HCT116 (cell line): ENCODE results near the gene RMI2. TPM values are rescaled to one million over a fixed set of nuclear protein-coding genes. Genes with fewer than 3 reads are reported as not detected.
"Not testable (repeated sequence)": the region's sequence is repeated elsewhere in the genome, so short reads cannot be mapped to it uniquely, and the experiment has no call there.

ENCODE experiments used
- ATAC-seq: fragments of 200-7000 bp; cut with Tn5 transposase; 2 replicates; pipeline ENCODE4 v1.9.1; 2020; ENCODE audit warnings: mild to moderate bottlenecking, moderate library complexity
- BruUV-seq: library from RNA; stranded (reverse); fragments of 400-500 nt; replicated peaks from 2 replicates; lab custom pipeline; 2021; lab: Mats Ljungman, UMichigan
- CTCF ChIA-PET: fragments of 300-600 bp; sonication (Branson Sonifier 250); formaldehyde crosslinking; loops from one replicate; lab custom pipeline; 2021; ENCODE audit warnings: antibody characterized with exemption; lab: Charles Lee
- POLR2A ChIA-PET: fragments of 300-600, 350-600 bp; sonication (Branson Sonifier 250); formaldehyde crosslinking; loops from one replicate; lab custom pipeline; 2021; ENCODE audit warnings: antibody characterized with exemption; lab: Charles Lee
- RAD21 ChIA-PET, 2 experiments: fragments of 300-600 bp; sonication (Branson Sonifier 250); formaldehyde crosslinking; loops; one replicate each; lab custom pipeline; 2023; ENCODE audit warnings: low total read pairs in 2 of 2; ENCODE audit not compliant: uncharacterized antibody in 2 of 2, unreplicated experiment in 2 of 2, low non-redundant PET in 1 of 2; lab: Charles Lee
- DNase-seq: peaks from one replicate; pipeline ENCODE4 v3.0.0-alpha.2; 2010; ENCODE audit warnings: low read depth, low spot score
- H2AFZ ChIP-seq: fragments of 200-600 bp; shearing (Covaris generic), sonication (generic); 2 replicates; pipeline ENCODE4 v1.6.1; 2017; ENCODE audit warnings: low read depth, mixed run types, mixed read lengths, antibody characterized with exemption, low read length; ENCODE audit not compliant: poor library complexity, severe bottlenecking
- H3K27ac ChIP-seq: 2 replicates; pipeline ENCODE4 v1.5.1; 2012; ENCODE audit warnings: low read depth, low read length
- H3K27me3 ChIP-seq: fragments of 200-600 bp; sonication (generic); 2 replicates; pipeline ENCODE4 v1.6.1; 2016; ENCODE audit warnings: mixed run types, low read length, mixed read lengths; ENCODE audit not compliant: insufficient read depth
- H3K36me3 ChIP-seq, 2 experiments: fragments of 200-500 bp in 1 of 2; fragments of 200-600 bp in 1 of 2; sonication (Bioruptor generic) in 1 of 2; sonication (generic) in 1 of 2; 2 replicates each; pipeline versions ENCODE4 v1.5.1 to v1.6.1; 2014 to 2016; ENCODE audit warnings: low read length in 2 of 2, inconsistent platforms in 1 of 2, mixed read lengths in 1 of 2, mixed run types in 1 of 2; ENCODE audit not compliant: insufficient read depth in 2 of 2, control insufficient read depth in 1 of 2
- H3K4me1 ChIP-seq, 2 experiments: fragments of 200-600 bp in 1 of 2; sonication (generic) in 1 of 2; 2 replicates each; pipeline versions ENCODE4 v1.5.1 to v1.6.1; 2012 to 2017; ENCODE audit warnings: low read length in 2 of 2, inconsistent platforms in 1 of 2, mild to moderate bottlenecking in 1 of 2, mixed read lengths in 1 of 2, mixed run types in 1 of 2, moderate library complexity in 1 of 2; ENCODE audit not compliant: insufficient read depth in 2 of 2, control insufficient read depth in 1 of 2
- H3K4me2 ChIP-seq: fragments of 200-600 bp; sonication (generic); 2 replicates; pipeline ENCODE4 v1.6.1; 2017; ENCODE audit warnings: mixed run types, low read length, mixed read lengths
- H3K4me3 ChIP-seq, 2 experiments: fragments of 200-600 bp in 1 of 2; sonication (generic) in 1 of 2; replicated peaks in 1 of 2; 2 replicates each; pipeline ENCODE4 v1.5.1; 2011 to 2016; ENCODE audit warnings: low read length in 2 of 2, control low read depth in 1 of 2, low read depth in 1 of 2, mild to moderate bottlenecking in 1 of 2, mixed read lengths in 1 of 2, mixed run types in 1 of 2
- H3K79me2 ChIP-seq: fragments of 200-600 bp; sonication (generic); 2 replicates; pipeline ENCODE4 v1.6.1; 2017; ENCODE audit warnings: mild to moderate bottlenecking, mixed run types, low read length, moderate library complexity, mixed read lengths; ENCODE audit not compliant: insufficient read depth
- H3K9ac ChIP-seq: fragments of 200-600 bp; sonication (generic); 2 replicates; pipeline ENCODE4 v1.6.1; 2016; ENCODE audit warnings: low read length, mixed read lengths
- H3K9me2 ChIP-seq: fragments of 200-600 bp; sonication (generic), shearing (Covaris generic); 2 replicates; pipeline ENCODE4 v1.6.1; 2017; ENCODE audit warnings: mixed run types, mild to moderate bottlenecking, moderate library complexity; ENCODE audit not compliant: insufficient read depth
- H3K9me3 ChIP-seq, 2 experiments: fragments of 200-500 bp in 1 of 2; fragments of 200-600 bp in 1 of 2; sonication (Bioruptor generic) in 1 of 2; sonication (generic) in 1 of 2; 2 replicates each; pipeline ENCODE4 v1.6.1; 2014 to 2017; ENCODE audit warnings: low read length in 2 of 2, mixed read lengths in 2 of 2, inconsistent platforms in 1 of 2, low read depth in 1 of 2, mild to moderate bottlenecking in 1 of 2, mixed run types in 1 of 2, moderate library complexity in 1 of 2; ENCODE audit not compliant: control insufficient read depth in 1 of 2, insufficient read depth in 1 of 2
- H4K20me1 ChIP-seq: fragments of 200-600 bp; sonication (generic), shearing (Covaris generic); 2 replicates; pipeline ENCODE4 v1.6.1; 2017; ENCODE audit warnings: mixed run types, mild to moderate bottlenecking, moderate library complexity; ENCODE audit not compliant: insufficient read depth
- CEBPB ChIP-seq: IDR thresholded peaks from 2 replicates; pipeline ENCODE4 v1.6.1; 2012; ENCODE audit warnings: low read depth
- FOSL1 ChIP-seq: IDR thresholded peaks from 2 replicates; pipeline ENCODE4 v1.6.1; 2012; ENCODE audit warnings: low read depth
- POLR2A ChIP-seq: IDR thresholded peaks from 2 replicates; pipeline ENCODE4 v1.7.0; 2011; ENCODE audit warnings: borderline replicate concordance; ENCODE audit not compliant: insufficient read depth, insufficient read length; ENCODE audit errors: extremely low read depth
- POLR2AphosphoS5 ChIP-seq: IDR thresholded peaks from 2 replicates; pipeline ENCODE4 v1.6.1; 2011; ENCODE audit warnings: mild to moderate bottlenecking, low read depth, low read length, moderate library complexity
- TCF7L2 ChIP-seq: IDR thresholded peaks from 2 replicates; pipeline ENCODE4 v1.7.0; 2011; ENCODE audit warnings: borderline replicate concordance, inconsistent platforms; ENCODE audit not compliant: insufficient read depth, insufficient read length; ENCODE audit errors: extremely low read depth
- intact Hi-C: fragments of 100-400 bp; cut with micrococcal nuclease; formaldehyde crosslinking; loops from 2 replicates; pipeline ENCODE4 v1.10.0; 2022
- total RNA-seq: library from RNA; stranded (reverse); gene quantifications from one replicate; pipeline ENCODE4 v1.2.1, GENCODE V29; 2021; ENCODE audit not compliant: unreplicated experiment
- TF ChIP-seq, protein P1 (sequence below): IDR thresholded peaks from 2 replicates; pipeline ENCODE4 v1.6.1; 2012

The RMI2 gene
- total RNA-seq, 1 experiment from 2014 or later, result 19.9 TPM

DNA sequence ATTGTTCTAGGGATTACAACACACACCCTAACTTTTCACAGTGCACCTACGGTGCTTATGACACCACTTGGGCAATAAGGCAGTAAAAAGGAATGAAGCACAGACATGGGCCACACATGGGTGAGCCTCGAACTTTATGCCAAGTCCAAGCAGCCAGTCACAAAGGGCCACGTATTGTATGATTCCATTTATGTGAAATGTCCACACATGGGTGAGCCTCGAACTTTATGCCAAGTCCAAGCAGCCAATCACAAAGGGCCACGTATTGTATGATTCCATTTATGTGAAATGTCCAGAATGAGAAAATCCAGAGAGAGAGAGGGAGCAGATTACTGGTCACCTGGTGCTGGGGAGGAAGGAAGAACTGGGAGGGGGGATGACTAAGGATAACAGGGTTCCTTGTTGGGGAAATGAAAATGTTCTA is 22.2 kb downstream of the RMI2 start (continued):
- TF ChIP-seq POLR2A, result no peak

DNA sequence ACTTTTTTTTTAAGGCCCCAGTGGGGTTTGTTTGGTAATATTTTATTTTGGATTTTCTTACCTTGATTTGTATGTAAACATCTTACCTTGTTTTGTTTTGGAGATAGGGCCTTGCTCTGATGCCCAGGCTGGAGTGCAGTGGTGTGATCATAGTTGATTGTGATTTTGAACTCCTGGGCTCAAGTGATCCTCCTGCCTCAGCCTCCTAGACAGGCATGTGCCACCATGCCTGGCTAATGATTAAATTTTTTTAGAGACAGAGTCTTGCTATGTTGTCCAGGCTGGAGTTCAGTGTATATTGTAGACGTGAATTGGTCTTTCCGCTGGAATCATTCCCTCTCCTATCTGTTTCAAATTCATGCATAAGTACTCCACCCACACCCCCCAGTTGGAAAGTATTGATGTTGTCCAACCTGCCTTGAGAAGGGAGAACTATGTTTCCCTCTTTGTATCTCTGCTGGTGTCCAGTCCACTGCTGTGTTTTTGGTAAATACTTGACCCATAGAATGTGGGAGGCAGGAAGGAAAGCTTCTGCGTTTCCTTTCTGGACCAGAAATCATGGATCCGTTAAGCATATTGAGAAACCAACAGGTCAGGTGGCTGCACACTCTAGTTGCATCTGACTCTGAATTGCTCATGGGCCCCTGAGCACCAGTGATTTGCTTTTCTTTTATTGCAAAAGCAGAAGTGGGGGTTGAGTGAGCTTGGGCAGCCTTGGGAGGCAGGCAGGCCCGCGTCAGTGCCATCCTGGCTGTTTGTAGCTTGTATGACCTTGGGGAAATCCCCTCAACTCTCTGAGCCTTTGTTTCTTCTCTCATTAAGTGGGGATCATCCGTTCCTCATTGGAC is 25.0 kb downstream of the RMI2 start:
- Histone ChIP-seq H3K4me2 (no peak overlapping the region), H3K9me2 (no peaks in the 10 kb centered on the region), H3K27me3 (no peaks in the 10 kb centered on the region), H3K9ac (no peak overlapping the region), H3K4me3 (no peak overlapping the region), H3K9me3 (no peaks in the 10 kb centered on the region), H3K36me3 (no peaks in the 10 kb centered on the region), H3K79me2 (no peaks in the 10 kb centered on the region), H3K4me1 (peaks cover 0 to 5% of the 10 kb centered on the region in 2 experiments; a peak in 2 of 4 replicates), H2AFZ (no peak overlapping the region), H4K20me1 (no peaks in the 10 kb centered on the region), H3K27ac (no peak overlapping the region)
- RAD21 ChIA-PET, result interaction anchor here in 1 of 2 experiments (1.3 kb wide), 1 partner anchor 12 kb away, joined by 3 read pairs; no protein-coding TSS in a partner anchor
- POLR2A ChIA-PET, result no interaction called here
- intact Hi-C loops, result loop anchor here (5.0 kb wide), 2 partner anchors 113 to 408 kb away; partner anchors contain the start of gene SOCS1
- TF ChIP-seq TCF7L2 (no peak), POLR2AphosphoS5 (no peak), CEBPB (no peak), FOSL1 (no peak)
- TF ChIP-seq, protein P1, sequence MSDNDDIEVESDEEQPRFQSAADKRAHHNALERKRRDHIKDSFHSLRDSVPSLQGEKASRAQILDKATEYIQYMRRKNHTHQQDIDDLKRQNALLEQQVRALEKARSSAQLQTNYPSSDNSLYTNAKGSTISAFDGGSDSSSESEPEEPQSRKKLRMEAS, result no peak
- ATAC-seq (no peak), DNase-seq (no peak)
- CTCF ChIA-PET, result interaction anchor here (0.6 to 2.8 kb wide), 2 partner anchors 11 to 783 kb away, joined by 3 to 26 read pairs; no protein-coding TSS in a partner anchor
- BruUV-seq, result no TSS peak

DNA sequence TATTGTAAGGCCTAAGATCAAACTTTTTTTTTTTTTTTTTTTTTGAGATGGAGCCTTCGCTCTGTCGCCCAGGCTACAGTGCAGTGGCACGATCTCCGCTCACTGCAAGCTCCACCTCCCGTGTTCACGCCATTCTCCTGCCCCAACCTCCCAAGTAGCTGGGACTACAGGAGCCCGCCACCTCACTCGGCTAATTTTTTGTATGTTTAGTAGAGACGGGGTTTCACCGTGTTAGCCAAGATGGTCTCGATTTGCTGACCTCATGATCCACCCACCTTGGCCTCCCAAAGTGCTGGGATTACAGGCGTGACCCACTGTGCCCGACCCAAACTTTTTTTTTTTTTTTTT is 25.6 kb downstream of the RMI2 start:
- POLR2A ChIA-PET, H2AFZ ChIP-seq, BruUV-seq, H4K20me1 ChIP-seq, H3K9me3 ChIP-seq, H3K4me3 ChIP-seq, H3K9me2 ChIP-seq, H3K4me1 ChIP-seq, H3K27ac ChIP-seq, H3K4me2 ChIP-seq, H3K36me3 ChIP-seq, DNase-seq, H3K27me3 ChIP-seq, ATAC-seq, H3K9ac ChIP-seq, H3K79me2 ChIP-seq: not testable (repeated sequence)
- ChIA-PET CTCF (interaction anchor here (0.6 to 2.8 kb wide), 5 partner anchors 12 to 783 kb away, joined by 3 to 26 read pairs (median 4); no protein-coding TSS in a partner anchor), RAD21 (interaction anchor here in 1 of 2 experiments (1.3 kb wide), 1 partner anchor 13 kb away, joined by 3 read pairs; no protein-coding TSS in a partner anchor)
- intact Hi-C loops, result loop anchor here (5.0 kb wide), 2 partner anchors 114 to 409 kb away; partner anchors contain the start of gene SOCS1
